Adrenal gland (tissue), 5 donors: ENCODE data around the gene AP2A2.

ENCODE experiments used
- POLR2A ChIP-seq, 2 donors: fragments of 450-650 bp; IDR thresholded peaks; one replicate each; pipeline ENCODE4 v1.6.1; 2017; ENCODE audit warnings: antibody characterized with exemption in 2 of 2, mild to moderate bottlenecking in 2 of 2, moderate library complexity in 1 of 2
- TF ChIP-seq, protein P1 (sequence below), 6 experiments: fragments of 450-650 bp in 4 of 6; fragments of 200-600 bp in 2 of 6; sonication (generic) in 1 of 6; IDR thresholded peaks; 1 replicate in 5 of 6; 2 replicates in 1 of 6; pipeline versions ENCODE4 v1.5.1 to v1.8.0; 2016 to 2021; ENCODE audit warnings: antibody characterized with exemption in 6 of 6, mild to moderate bottlenecking in 2 of 6, moderate library complexity in 1 of 6
- donor health status: DM: no; HTN: no; CAD: no.

DNA sequence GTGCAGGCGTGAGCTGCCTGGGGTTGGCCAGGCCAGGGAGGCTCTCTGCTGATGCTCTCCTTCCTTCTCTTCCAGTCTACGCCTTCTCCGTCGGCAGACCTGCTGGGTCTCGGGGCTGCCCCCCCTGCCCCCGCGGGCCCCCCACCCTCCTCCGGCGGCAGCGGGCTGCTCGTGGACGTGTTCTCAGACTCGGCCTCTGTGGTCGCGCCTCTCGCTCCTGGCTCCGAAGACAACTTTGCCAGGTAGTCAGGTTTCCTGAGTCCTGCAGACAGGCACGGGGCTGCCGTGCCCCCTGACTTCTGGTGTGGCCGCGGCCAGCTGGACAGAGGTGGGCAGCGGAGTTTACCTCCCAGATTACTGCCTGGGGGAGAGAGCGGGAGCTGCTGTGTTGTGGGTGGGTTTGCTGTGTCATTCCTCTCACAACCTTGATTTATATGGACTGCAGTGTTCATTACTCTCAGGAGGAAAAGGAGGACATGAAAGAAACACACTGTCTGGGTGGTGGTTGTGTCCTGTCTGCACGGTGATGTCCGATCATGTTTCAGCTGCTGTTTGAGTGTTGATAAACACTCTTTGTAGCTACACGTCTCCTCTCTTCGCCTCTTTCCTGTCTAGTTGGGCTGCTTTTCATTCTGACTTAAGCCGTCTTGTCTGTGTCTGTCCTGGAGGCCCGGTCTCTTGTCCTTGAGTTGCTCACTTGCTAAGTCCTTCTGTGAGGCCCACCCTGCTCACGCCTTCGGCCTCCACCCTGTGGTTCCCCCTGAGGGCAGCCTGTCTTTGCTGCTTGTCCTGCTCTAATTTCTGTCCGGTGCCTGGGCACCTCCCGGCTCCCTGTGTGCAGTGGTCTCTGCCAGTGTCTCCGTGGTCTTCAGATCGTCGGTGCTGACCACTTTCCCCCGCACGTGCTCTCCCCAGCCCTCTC is 74.9 kb downstream of the AP2A2 start:
- TF ChIP-seq, protein P1, sequence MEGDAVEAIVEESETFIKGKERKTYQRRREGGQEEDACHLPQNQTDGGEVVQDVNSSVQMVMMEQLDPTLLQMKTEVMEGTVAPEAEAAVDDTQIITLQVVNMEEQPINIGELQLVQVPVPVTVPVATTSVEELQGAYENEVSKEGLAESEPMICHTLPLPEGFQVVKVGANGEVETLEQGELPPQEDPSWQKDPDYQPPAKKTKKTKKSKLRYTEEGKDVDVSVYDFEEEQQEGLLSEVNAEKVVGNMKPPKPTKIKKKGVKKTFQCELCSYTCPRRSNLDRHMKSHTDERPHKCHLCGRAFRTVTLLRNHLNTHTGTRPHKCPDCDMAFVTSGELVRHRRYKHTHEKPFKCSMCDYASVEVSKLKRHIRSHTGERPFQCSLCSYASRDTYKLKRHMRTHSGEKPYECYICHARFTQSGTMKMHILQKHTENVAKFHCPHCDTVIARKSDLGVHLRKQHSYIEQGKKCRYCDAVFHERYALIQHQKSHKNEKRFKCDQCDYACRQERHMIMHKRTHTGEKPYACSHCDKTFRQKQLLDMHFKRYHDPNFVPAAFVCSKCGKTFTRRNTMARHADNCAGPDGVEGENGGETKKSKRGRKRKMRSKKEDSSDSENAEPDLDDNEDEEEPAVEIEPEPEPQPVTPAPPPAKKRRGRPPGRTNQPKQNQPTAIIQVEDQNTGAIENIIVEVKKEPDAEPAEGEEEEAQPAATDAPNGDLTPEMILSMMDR (IDR thresholded peaks at IDR 0.05) = no peak
- no peak for TF ChIP-seq POLR2A (IDR thresholded peaks at IDR 0.05)
